ENCODE results near the gene CAMTA1.

- TF ChIP-seq CTCF (IDR thresholded peaks at IDR 0.05), result no peak
- no peak for TF ChIP-seq SIN3A (IDR thresholded peaks at IDR 0.05; ENCODE audit: borderline replicate concordance, insufficient read depth, low read depth, low read length)
- TF ChIP-seq REST (IDR thresholded peaks at IDR 0.05; ENCODE audit: insufficient read depth in 1 of 2, low read depth in 2 of 2, low read length in 1 of 2), result no peak
- TF ChIP-seq POLR2AphosphoS5 (IDR thresholded peaks at IDR 0.05; ENCODE audit: low read depth, low read length), result no peak
- no peak for TF ChIP-seq TCF7L2 (IDR thresholded peaks at IDR 0.05; ENCODE audit: low read depth, low read length)
Observed at GRCh38 chr1:7222695-7223015, 437.4 kb downstream of the CAMTA1 start.
